Common myeloid progenitor, CD34-positive (primary cell): ENCODE measurements around the gene PRR35.

ENCODE experiments used
- CTCF ChIA-PET: fragments of 350-600 bp; sonication (Branson Sonifier 250); formaldehyde crosslinking; loops from one replicate; lab custom pipeline; 2021; ENCODE audit warnings: antibody characterized with exemption; lab: Charles Lee
- POLR2A ChIA-PET: fragments of 350-600 bp; sonication (Branson Sonifier 250); formaldehyde crosslinking; loops from one replicate; lab custom pipeline; 2021; ENCODE audit warnings: antibody characterized with exemption; lab: Charles Lee
- DNase-seq, 3 donors: peaks; one replicate each; pipeline versions ENCODE4 v3.0.0 to v3.0.0-alpha.2; 2013
- H3K27ac ChIP-seq, 2 experiments: 1 replicate in 1 of 2; 2 replicates in 1 of 2; pipeline ENCODE4 v1.7.0; 2013; ENCODE audit warnings: inconsistent platforms in 2 of 2, low read length in 2 of 2, mild to moderate bottlenecking in 2 of 2, low read depth in 1 of 2, moderate library complexity in 1 of 2; ENCODE audit not compliant: severe bottlenecking in 2 of 2, insufficient read depth in 1 of 2, poor library complexity in 1 of 2
- H3K27me3 ChIP-seq, 5 experiments: replicated peaks in 2 of 5; 1 replicate in 3 of 5; 2 replicates in 2 of 5; pipeline versions ENCODE4 v1.6.1 to v1.7.0; 2013; ENCODE audit warnings: low read length in 4 of 5, mild to moderate bottlenecking in 2 of 5, moderate library complexity in 2 of 5, inconsistent platforms in 1 of 5; ENCODE audit not compliant: insufficient read depth in 5 of 5, control insufficient read depth in 4 of 5
- H3K36me3 ChIP-seq, 4 experiments: 1 replicate in 2 of 4; 2 replicates in 2 of 4; pipeline versions ENCODE4 v1.6.1 to v1.7.0; 2013; ENCODE audit warnings: low read length in 3 of 4, control low read depth in 1 of 4, mild to moderate bottlenecking in 1 of 4; ENCODE audit not compliant: control insufficient read depth in 4 of 4, insufficient read depth in 4 of 4
- H3K4me1 ChIP-seq, 4 experiments: 1 replicate in 3 of 4; 2 replicates in 1 of 4; pipeline versions ENCODE4 v1.6.1 to v1.7.1; 2013; ENCODE audit warnings: low read length in 3 of 4, mild to moderate bottlenecking in 3 of 4, control low read depth in 1 of 4, inconsistent platforms in 1 of 4, moderate library complexity in 1 of 4; ENCODE audit not compliant: control insufficient read depth in 4 of 4, insufficient read depth in 4 of 4; ENCODE audit errors: control extremely low read depth in 1 of 4
- H3K4me3 ChIP-seq, 7 experiments: 1 replicate in 4 of 7; 2 replicates in 3 of 7; pipeline versions ENCODE4 v1.5.1 to v1.7.0; 2013; ENCODE audit warnings: mild to moderate bottlenecking in 7 of 7, low read length in 6 of 7, moderate library complexity in 6 of 7, inconsistent platforms in 2 of 7, low read depth in 2 of 7, control low read depth in 1 of 7; ENCODE audit not compliant: insufficient read depth in 4 of 7, control insufficient read depth in 1 of 7; ENCODE audit errors: extremely low read depth in 1 of 7
- H3K9me3 ChIP-seq, 5 experiments: 1 replicate in 4 of 5; 2 replicates in 1 of 5; pipeline versions ENCODE4 v1.6.1 to v1.7.1; 2013; ENCODE audit warnings: low read length in 4 of 5, mild to moderate bottlenecking in 2 of 5, inconsistent platforms in 1 of 5, low read depth in 1 of 5, moderate library complexity in 1 of 5; ENCODE audit not compliant: control insufficient read depth in 4 of 5, insufficient read depth in 2 of 5; ENCODE audit errors: control extremely low read depth in 1 of 5
- WGBS: methylation state at CpG from one replicate; pipeline ENCODE4 v1.1.5; 2013; ENCODE audit not compliant: insufficient coverage; 5-methylcytosine and 5-hydroxymethylcytosine counted together

The PRR35 gene

GRCh38 chr16:580141-580945, 20.1 kb downstream of the PRR35 start:
- WGBS = 96% methylated on average over 26 of the region's 27 CpGs
- peaks cover 0 to under 1% (median 0%) of the 10 kb centered on the region in 5 experiments for H3K27me3 ChIP-seq
- peaks cover 0 to 12% (median 6%) of the 10 kb centered on the region in 4 experiments for H3K4me1 ChIP-seq
- H3K9me3 ChIP-seq = no peaks in the 10 kb centered on the region
- ChIA-PET CTCF (interaction anchor here (0.9 to 4.7 kb wide), 7 partner anchors 8 to 189 kb away, joined by 3 to 21 read pairs (median 5); partner anchors contain the start of gene RAB40C), POLR2A (no interaction called here)
- peaks cover 0 to 32% (median 16%) of the 10 kb centered on the region in 4 experiments for H3K36me3 ChIP-seq
- H3K4me3 ChIP-seq = no peak overlapping the region
- no peak overlapping the region for H3K27ac ChIP-seq
- DNase-seq = no peak

GRCh38 chr16:580946-581498, 20.8 kb downstream of the PRR35 start:
- Histone ChIP-seq H3K4me1 (peaks cover 0 to 9% (median 7%) of the 10 kb centered on the region in 4 experiments), H3K27ac (no peak overlapping the region), H3K27me3 (peaks cover 0 to 2% (median 0%) of the 10 kb centered on the region in 5 experiments), H3K36me3 (peaks cover 0 to 25% (median 10%) of the 10 kb centered on the region in 4 experiments), H3K9me3 (no peaks in the 10 kb centered on the region), H3K4me3 (no peak overlapping the region)
- WGBS = 98% methylated on average over 18 of the region's 19 CpGs
- CTCF ChIA-PET = interaction anchor here (1.1 to 4.7 kb wide), 3 partner anchors 9 to 79 kb away, joined by 3 to 21 read pairs (median 6); partner anchors contain the start of gene RAB40C
- POLR2A ChIA-PET = no interaction called here
- no peak for DNase-seq

- H3K4me1 ChIP-seq = peaks cover 0 to 15% (median 9%) of the 10 kb centered on the region in 4 experiments
- no peaks in the 10 kb centered on the region for H3K9me3 ChIP-seq
- no peak for DNase-seq
- no peak overlapping the region for H3K4me3 ChIP-seq
- H3K36me3 ChIP-seq = peaks cover 0 to 20% (median 8%) of the 10 kb centered on the region in 4 experiments
- no peak overlapping the region for H3K27ac ChIP-seq
- WGBS = 89% methylated on average over 13 of the region's 18 CpGs
- ChIA-PET POLR2A (interaction anchor here (0.6 kb wide), 1 partner anchor 77 kb away, joined by 3 read pairs; no protein-coding TSS in a partner anchor), CTCF (interaction anchor here (0.7 to 4.7 kb wide), 7 partner anchors 9 to 78 kb away, joined by 3 to 21 read pairs (median 4); partner anchors contain the start of gene RAB40C)
- peaks cover 0 to 2% (median 0%) of the 10 kb centered on the region in 5 experiments for H3K27me3 ChIP-seq
Measured at GRCh38 chr16:582218-582613, 22.0 kb downstream of the PRR35 start.

- Histone ChIP-seq H3K9me3 (no peaks in the 10 kb centered on the region), H3K27ac (no peak overlapping the region), H3K4me3 (no peak overlapping the region), H3K36me3 (peaks cover 0 to 20% (median 8%) of the 10 kb centered on the region in 4 experiments), H3K4me1 (peaks cover 0 to 21% (median 14%) of the 10 kb centered on the region in 4 experiments), H3K27me3 (peaks cover 0 to 2% (median 0%) of the 10 kb centered on the region in 5 experiments)
- CTCF ChIA-PET = interaction anchor here (1.0 to 4.7 kb wide), 5 partner anchors 9 to 26 kb away, joined by 3 to 21 read pairs (median 5); partner anchors contain the start of gene RAB40C
- POLR2A ChIA-PET = interaction anchor here (0.6 kb wide), 1 partner anchor 76 kb away, joined by 3 read pairs; no protein-coding TSS in a partner anchor
- DNase-seq = no peak
- WGBS = over 99% methylated on average over 18 of the region's 21 CpGs
Measured at GRCh38 chr16:582614-583331, 22.6 kb downstream of the PRR35 start.

- POLR2A ChIA-PET = no interaction called here
- no peak for DNase-seq
- Histone ChIP-seq H3K36me3 (peaks cover 0 to 20% (median 8%) of the 10 kb centered on the region in 4 experiments), H3K27ac (no peak overlapping the region), H3K27me3 (peaks cover 0 to 2% (median 0%) of the 10 kb centered on the region in 5 experiments), H3K4me1 (peaks cover 0 to 28% (median 21%) of the 10 kb centered on the region in 4 experiments), H3K4me3 (no peak overlapping the region), H3K9me3 (no peaks in the 10 kb centered on the region)
- CTCF ChIA-PET = interaction anchor here (0.8 to 1.7 kb wide), 4 partner anchors 10 to 200 kb away, joined by 3 to 6 read pairs (median 4); no protein-coding TSS in a partner anchor
- WGBS = 86% methylated on average over 14 of the region's 16 CpGs
Measured at GRCh38 chr16:583470-583814, 23.2 kb downstream of the PRR35 start.

DNA sequence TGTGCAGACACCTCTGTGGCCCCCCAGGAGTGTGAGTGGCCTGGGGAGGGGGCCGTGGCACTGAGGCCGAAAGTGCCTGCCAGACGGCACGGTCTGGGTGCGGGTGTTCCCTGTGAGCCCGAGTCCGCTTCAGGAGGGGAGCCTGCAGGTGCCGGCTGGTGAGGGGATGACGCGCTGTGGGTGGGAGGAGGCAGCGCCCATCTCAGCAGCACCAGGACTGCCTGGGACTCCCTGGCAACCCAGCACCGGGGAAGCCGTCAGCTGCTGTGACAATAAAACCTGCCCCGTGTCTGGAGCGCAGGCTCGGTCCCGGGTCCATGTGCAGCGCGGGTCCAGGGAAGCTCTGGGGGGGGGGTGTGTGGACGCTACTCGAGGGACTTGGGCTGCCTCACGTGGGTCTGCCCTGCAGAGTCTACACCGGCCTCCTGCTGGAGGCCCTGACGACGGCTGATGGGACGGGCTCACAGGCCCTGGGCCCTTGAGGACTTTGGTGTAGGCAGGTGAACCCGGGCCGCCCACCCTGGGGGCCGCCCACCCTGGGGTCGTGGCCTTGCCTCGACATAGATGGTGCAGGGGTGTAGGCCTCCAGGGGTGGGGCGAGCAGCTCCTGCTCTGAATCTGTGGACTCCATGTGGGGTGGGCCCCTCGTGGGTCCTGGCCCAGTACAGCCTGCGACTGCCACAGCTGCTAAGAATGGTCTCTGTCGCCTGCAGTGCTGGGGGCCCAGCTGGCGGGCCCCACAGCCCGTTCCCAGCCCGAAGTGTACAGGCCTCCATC, 23.8 kb downstream of the PRR35 start:
- peaks cover 0 to 2% (median 0%) of the 10 kb centered on the region in 5 experiments for H3K27me3 ChIP-seq
- DNase-seq = no peak
- CTCF ChIA-PET = interaction anchor here (0.8 to 1.6 kb wide), 2 partner anchors 9 to 201 kb away, joined by 3 to 5 read pairs; no protein-coding TSS in a partner anchor
- H3K4me1 ChIP-seq = peaks cover 0 to 28% (median 24%) of the 10 kb centered on the region in 4 experiments
- no peak overlapping the region for H3K4me3 ChIP-seq
- H3K36me3 ChIP-seq = peaks cover 0 to 20% (median 8%) of the 10 kb centered on the region in 4 experiments
- POLR2A ChIA-PET = no interaction called here
- WGBS = 93% methylated on average over 33 of the region's 38 CpGs
- no peak overlapping the region for H3K27ac ChIP-seq
- no peaks in the 10 kb centered on the region for H3K9me3 ChIP-seq
